ENCODE data around the gene ZMPSTE24. TPM values are rescaled to one million over a fixed set of nuclear protein-coding genes. Genes with fewer than 3 reads are reported as not detected.

Gene ZMPSTE24
- total RNA-seq, 1 experiment from 2014 or later: 39.6 TPM

GRCh38 chr1:40313958-40314720, 56.1 kb downstream of the ZMPSTE24 start:
- no peak overlapping the region for H3K27ac ChIP-seq (ENCODE audit: low read depth, low read length)
- peaks cover 6 to 36% of the 10 kb centered on the region in 2 experiments; a peak in 3 of 4 replicates for H3K4me1 ChIP-seq (ENCODE audit: control insufficient read depth in 1 of 2, insufficient read depth in 2 of 2, low read length in 2 of 2)
- H2AFZ ChIP-seq (ENCODE audit: low read depth, low read length, poor library complexity, severe bottlenecking): no peak overlapping the region

More at GRCh38 chr1:40313958-40314720, 56.1 kb downstream of the ZMPSTE24 start:
- DNase-seq (ENCODE audit: low read depth, low spot score): no peak
- no TSS peak for BruUV-seq (replicated peaks)
- Histone ChIP-seq H3K4me3 (replicated peaks in 1 of 2; ENCODE audit: low read depth in 1 of 2, low read length in 2 of 2) (no peak overlapping the region), H3K9me2 (ENCODE audit: insufficient read depth) (no peaks in the 10 kb centered on the region), H3K4me2 (ENCODE audit: low read length) (no peak overlapping the region), H3K36me3 (ENCODE audit: control insufficient read depth in 1 of 2, insufficient read depth in 2 of 2, low read length in 2 of 2) (no peaks in the 10 kb centered on the region), H3K9ac (ENCODE audit: low read length) (no peak overlapping the region), H3K9me3 (ENCODE audit: control insufficient read depth in 1 of 2, insufficient read depth in 1 of 2, low read depth in 1 of 2, low read length in 2 of 2) (no peaks in the 10 kb centered on the region), H3K27me3 (ENCODE audit: insufficient read depth, low read length) (no peaks in the 10 kb centered on the region), H3K79me2 (ENCODE audit: insufficient read depth, low read length) (no peaks in the 10 kb centered on the region), H4K20me1 (ENCODE audit: insufficient read depth) (no peaks in the 10 kb centered on the region)
- ChIA-PET RAD21 (ENCODE audit: low non-redundant PET in 1 of 2, low total read pairs in 2 of 2, uncharacterized antibody in 2 of 2, unreplicated experiment in 2 of 2) (no interaction called here), POLR2A (interaction anchor here (1.4 kb wide), 1 partner anchor 9 kb away, joined by 3 read pairs; no protein-coding TSS in a partner anchor), CTCF (interaction anchor here (0.7 to 2.8 kb wide), 11 partner anchors 10 to 237 kb away, joined by 3 to 23 read pairs (median 4); no protein-coding TSS in a partner anchor)
- no peak for ATAC-seq
- intact Hi-C loops (cut with micrococcal nuclease): no loop called here
- TF ChIP-seq ELF1 (IDR thresholded peaks at IDR 0.05; ENCODE audit: borderline replicate concordance, low read depth) (no peak), TCF7L2 (IDR thresholded peaks at IDR 0.05; ENCODE audit: borderline replicate concordance, extremely low read depth, insufficient read depth, insufficient read length) (no peak), RAD21 (IDR thresholded peaks at IDR 0.05; ENCODE audit: low read depth) (no peak), SIN3A (IDR thresholded peaks at IDR 0.05; ENCODE audit: low read depth) (no peak), SP1 (IDR thresholded peaks at IDR 0.05; ENCODE audit: low read depth) (no peak), ZBTB33 (IDR thresholded peaks at IDR 0.05; ENCODE audit: extremely low read depth, insufficient replicate concordance, low read length) (no peak), MAX (IDR thresholded peaks at IDR 0.05) (no peak), YY1 (IDR thresholded peaks at IDR 0.05; ENCODE audit: extremely low read depth, insufficient replicate concordance, low read depth, low read length) (no peak)
